Measurements from ENCODE around the gene CNTN4.

Gene CNTN4

GRCh38 chr3:3082234-3082924 is 983.7 kb downstream of the CNTN4 start:
- DNase-seq: no peak

GRCh38 chr3:3084890-3085289 is 986.2 kb downstream of the CNTN4 start:
- no peak for DNase-seq

DNA sequence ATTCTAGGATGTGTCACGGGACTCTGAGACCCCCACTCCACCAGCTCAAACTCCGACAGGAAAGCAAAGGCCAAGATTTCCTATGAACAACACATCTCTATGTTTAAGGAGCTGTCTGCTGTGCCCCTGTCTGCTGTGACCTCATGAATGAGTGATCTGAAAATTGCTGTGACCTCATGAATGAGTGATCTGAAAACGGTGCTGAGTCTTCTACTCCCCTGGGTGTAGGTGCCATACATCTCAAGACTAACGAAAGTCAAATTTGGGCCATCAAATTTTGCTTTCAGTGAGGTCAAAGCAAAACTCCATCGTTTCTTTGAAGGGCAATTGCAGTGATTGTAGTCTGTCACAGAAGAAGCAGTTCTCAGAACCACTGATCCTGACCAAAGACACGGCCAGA is 987.1 kb downstream of the CNTN4 start:
- DNase-seq: no peak

DNA sequence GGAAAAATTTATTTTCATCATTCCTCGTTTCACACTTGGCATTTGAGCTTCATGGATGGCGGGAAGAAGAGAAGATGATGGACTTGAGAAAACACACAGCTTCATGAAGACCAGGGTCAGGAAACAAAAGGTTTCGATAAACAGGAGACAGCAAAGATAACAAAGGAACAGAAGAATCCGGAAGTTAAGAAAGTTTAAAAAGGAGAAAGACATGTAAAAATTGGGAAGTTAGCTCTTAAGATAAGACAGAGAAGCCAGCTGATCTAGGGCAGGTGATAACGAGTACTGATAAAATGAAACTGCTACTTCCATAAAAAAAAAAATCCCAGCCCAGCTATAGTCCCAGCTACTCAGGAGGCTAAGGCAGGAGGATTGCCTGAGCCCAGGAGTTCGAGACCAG is 987.6 kb downstream of the CNTN4 start:
- DNase-seq: no peak

DNA sequence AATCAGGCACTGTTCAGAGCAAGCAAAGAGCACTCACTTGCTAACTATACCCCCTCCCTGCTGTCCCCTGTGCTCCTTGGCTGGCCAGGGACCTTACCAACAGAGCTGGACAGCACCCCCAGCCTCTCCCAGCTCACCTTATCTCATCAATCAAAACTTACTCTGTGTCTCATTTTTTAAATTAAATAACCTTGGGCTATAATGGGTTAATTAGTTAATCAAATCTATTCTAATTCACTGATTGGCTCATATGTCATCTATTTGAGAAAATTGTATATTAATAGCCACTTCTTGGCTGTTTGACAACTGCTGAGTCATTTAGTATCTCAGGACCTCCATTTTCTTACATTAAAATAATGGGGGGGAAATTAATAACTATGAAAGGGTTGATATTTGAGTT is 988.6 kb downstream of the CNTN4 start:
- DNase-seq: no peak

GRCh38 chr3:3087716-3088465 is 989.2 kb downstream of the CNTN4 start:
- DNase-seq: no peak

DNA sequence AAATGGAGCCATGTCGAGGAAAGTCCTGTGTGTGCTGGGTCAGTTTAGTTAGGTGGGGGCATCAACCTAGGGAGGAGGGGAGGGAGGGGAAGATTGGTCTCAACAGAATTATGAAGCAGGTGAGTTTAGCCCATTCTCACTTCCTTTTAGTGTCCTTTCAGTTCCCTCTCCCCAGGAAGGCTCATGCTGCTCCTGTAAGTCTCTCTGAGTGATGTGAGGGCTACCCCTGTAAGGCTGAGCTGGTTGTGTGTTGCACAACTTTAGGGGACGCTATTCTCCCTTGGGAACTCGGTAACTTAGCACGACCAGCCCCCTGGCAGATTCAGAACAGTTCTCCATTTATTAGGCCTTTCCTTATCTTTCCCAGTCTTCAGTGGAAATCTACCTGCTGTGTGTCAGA is 990.4 kb downstream of the CNTN4 start:
- no peak for DNase-seq

DNA sequence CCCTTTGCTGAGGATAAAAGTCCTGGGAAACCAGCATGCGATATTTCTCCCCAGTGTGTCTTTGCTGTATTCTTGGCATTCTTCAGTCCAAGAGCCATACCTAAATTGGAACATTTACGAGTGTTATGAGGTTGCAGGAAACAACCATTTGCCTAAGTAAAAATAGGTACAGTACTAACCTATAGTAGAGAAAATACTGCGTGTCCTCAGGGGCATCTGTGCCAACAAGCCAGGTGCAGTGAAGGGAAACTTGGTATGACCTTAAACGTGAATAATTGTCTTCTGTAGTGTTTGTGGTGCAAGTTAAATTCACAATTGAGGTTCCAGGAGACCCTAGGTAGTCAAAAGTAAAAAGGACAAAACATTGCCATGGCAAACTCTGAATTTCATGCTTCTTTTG is 999.3 kb downstream of the CNTN4 start:
- no peak for DNase-seq

DNA sequence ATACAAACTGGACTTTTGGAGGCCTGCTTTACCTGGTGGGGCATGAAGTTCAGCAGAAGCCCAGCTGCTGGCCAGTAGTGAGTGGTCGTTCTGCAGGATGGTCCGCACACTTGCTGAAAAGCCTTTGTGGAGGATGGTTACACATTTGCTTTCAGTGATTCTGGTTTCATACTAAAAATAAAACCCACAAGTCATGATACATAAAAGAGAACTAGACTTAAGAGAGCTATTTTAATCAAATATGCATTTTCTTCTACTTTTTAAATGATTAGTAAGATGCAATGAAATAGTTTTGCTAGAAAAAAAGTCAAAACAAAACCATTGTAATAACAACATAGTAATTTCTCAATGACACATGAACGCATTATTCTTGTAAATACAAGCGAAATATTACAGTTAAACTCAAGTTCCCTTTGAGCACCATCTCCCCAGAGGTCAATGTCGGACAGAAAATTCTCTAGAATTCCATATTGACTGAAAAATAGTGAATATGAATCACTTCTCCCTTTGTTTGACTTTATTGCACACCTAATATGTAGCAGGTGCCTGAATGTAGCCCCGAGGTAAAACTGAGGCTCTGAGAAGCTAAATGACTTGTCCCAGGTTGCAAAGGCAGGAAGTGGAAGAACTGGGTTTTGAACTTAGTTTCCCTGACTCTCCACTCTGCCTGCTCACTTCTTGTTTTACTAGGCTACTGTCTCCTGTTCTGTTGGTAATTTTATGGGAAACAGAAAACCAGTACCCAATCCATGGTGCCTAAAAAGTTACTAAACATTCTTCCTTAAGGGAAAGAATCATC is 1003.2 kb downstream of the CNTN4 start:
- DNase-seq: no peak

DNA sequence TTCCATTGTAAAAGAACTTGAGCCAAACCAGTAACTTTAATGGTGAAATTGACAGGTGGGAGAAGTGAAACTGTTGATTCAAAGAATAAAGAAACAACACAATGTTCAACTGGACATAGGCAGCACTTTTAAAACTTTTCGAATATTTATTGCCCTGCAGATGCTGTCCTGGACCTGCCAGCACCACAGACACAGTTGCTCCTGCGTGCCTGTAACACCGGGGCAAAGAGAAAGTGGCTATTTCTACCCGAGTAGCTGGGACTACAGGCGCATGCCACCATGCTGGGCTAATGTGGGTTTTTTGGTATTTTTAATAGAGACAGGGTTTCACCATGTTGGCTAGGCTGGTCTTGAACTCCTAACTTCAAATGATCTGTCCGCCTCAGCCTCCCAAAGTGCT is 1004.1 kb downstream of the CNTN4 start:
- DNase-seq: no peak

DNA sequence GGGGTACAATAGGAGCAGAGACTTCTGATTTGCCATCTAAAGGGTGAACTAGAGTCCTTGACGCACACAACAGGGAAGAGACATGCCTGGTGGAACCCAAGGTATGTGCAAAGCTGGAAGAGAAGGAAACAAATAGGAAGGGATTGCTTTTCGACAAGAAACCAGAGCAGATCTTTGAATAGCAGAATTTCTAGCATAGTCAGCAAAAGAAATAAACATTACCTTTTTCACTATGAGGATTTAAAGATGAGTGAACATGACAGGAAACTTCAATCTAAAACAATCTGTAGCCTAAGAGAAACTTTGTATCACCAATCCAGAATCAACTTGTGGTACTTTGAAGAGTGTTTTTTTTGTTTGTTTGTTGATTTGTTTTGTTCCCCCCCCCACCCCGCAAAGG is 1006.6 kb downstream of the CNTN4 start:
- no peak for DNase-seq

- DNase-seq: no peak
These were observed 1007.1 kb downstream of the CNTN4 start for GRCh38 chr3:3105815-3106214.

- DNase-seq: no peak
These were observed 1008.5 kb downstream of the CNTN4 start for GRCh38 chr3:3107181-3107580.

Measured in activated CD8-positive, alpha-beta memory T cell treated with anti-CD3 and anti-CD28 coated beads, Interleukin-2, amount 50 U/mL, for 48 hours (primary cell).